Lower leg skin (tissue), 4 donors: ENCODE data around the gene DCDC2. TPM values are rescaled to one million over a fixed set of nuclear protein-coding genes. Genes with fewer than 3 reads are reported as not detected.

ENCODE experiments used
- DNase-seq, 2 donors: peaks; one replicate each; pipeline ENCODE4 v3.0.0-alpha.2; 2019; ENCODE audit warnings: low spot score in 2 of 2
- H3K4me3 ChIP-seq: fragments of 200-600 bp; sonication (generic); 2 replicates; pipeline ENCODE4 v1.5.1; 2017; ENCODE audit warnings: mild to moderate bottlenecking, low read depth; ENCODE audit not compliant: poor library complexity, severe bottlenecking
- CTCF ChIP-seq, 3 donors: fragments of 450-650 bp; IDR thresholded peaks; one replicate each; pipeline ENCODE4 v1.5.1; 2016; ENCODE audit warnings: antibody characterized with exemption in 3 of 3, mild to moderate bottlenecking in 3 of 3, moderate library complexity in 2 of 3
- POLR2A ChIP-seq, 2 donors: fragments of 450-650 bp; IDR thresholded peaks; one replicate each; pipeline ENCODE4 v1.6.1; 2016 to 2017; ENCODE audit warnings: antibody characterized with exemption in 2 of 2, mild to moderate bottlenecking in 1 of 2, moderate library complexity in 1 of 2
- WGBS, 2 donors: methylation state at CpG; one replicate each; pipeline ENCODE4 v1.1.5; 2018; 5-methylcytosine and 5-hydroxymethylcytosine counted together
- intact Hi-C: fragments of 100-400 bp; cut with DNase I; formaldehyde crosslinking; loops from one replicate; pipeline ENCODE4 v1.15.0; 2023; ENCODE audit warnings: low total_unique reads
- total RNA-seq, 4 donors: library from RNA; depleted of rRNA; stranded (reverse); fragments of >200 nt; gene quantifications; one replicate each; pipeline ENCODE4 v1.1.0, GENCODE V29; 2016

DCDC2 gene
- total RNA-seq, 4 donors from 2014 or later: 0.10 to 0.20 TPM; not detected in 2

- H3K4me3 ChIP-seq: no peak overlapping the region
- 80 to 83% methylated on average over 2 of the region's 2 CpGs for WGBS, 2 donors
- intact Hi-C loops: no loop called here
- TF ChIP-seq CTCF (IDR thresholded peaks at IDR 0.05): no peak
- TF ChIP-seq POLR2A (IDR thresholded peaks at IDR 0.05): no peak
- DNase-seq: no peak
Measured at GRCh38 chr6:24139080-24139479, 218.8 kb downstream of the DCDC2 start.

GRCh38 chr6:24131751-24132150 is 226.1 kb downstream of the DCDC2 start:
- H3K4me3 ChIP-seq: no peak overlapping the region
- no peak for DNase-seq
- intact Hi-C loops: no loop called here
- TF ChIP-seq POLR2A (IDR thresholded peaks at IDR 0.05) (no peak), CTCF (IDR thresholded peaks at IDR 0.05) (no peak)
- 75 to 79% methylated on average over 2 of the region's 2 CpGs for WGBS, 2 donors

GRCh38 chr6:24127316-24127715 is 230.5 kb downstream of the DCDC2 start:
- intact Hi-C loops: no loop called here
- TF ChIP-seq CTCF (IDR thresholded peaks at IDR 0.05): no peak
- no peak for TF ChIP-seq POLR2A (IDR thresholded peaks at IDR 0.05)
- no peak for DNase-seq
- WGBS, 2 donors: 86 to 88% methylated on average over 2 of the region's 2 CpGs
- no peak overlapping the region for H3K4me3 ChIP-seq

GRCh38 chr6:24126586-24127192 is 231.2 kb downstream of the DCDC2 start:
- H3K4me3 ChIP-seq: no peak overlapping the region
- TF ChIP-seq POLR2A (IDR thresholded peaks at IDR 0.05): no peak
- no peak for TF ChIP-seq CTCF (IDR thresholded peaks at IDR 0.05)
- DNase-seq: peak in 1 of 2 donors; percentile 17
- 0 to 1% methylated on average over 6 of the region's 6 CpGs for WGBS, 2 donors
- intact Hi-C loops: no loop called here

- WGBS, 2 donors: 2 to 5% methylated on average over 30 to 36 of the region's 37 CpGs
- intact Hi-C loops: no loop called here
- no peak within 1 kb of the TSS for H3K4me3 ChIP-seq
Measured at GRCh38 chr6:24125980-24126379, 231.9 kb downstream of the DCDC2 start, which contains the start of gene NRSN1. Gene NRSN1 (plus strand): TSS chr6:24126215. CDS start chr6:24134328, 8,113 bp downstream.

More at GRCh38 chr6:24125980-24126379, 231.9 kb downstream of the DCDC2 start, which contains the start of gene NRSN1:
- no peak for DNase-seq
- TF ChIP-seq CTCF (IDR thresholded peaks at IDR 0.05) (no peak), POLR2A (IDR thresholded peaks at IDR 0.05) (no peak)
